GM23248 (cell line): ENCODE measurements around the gene TEX52. TPM values are rescaled to one million over a fixed set of nuclear protein-coding genes. Genes with fewer than 3 reads are reported as not detected.
A peak's percentile ranks its signal among the peaks of the same experiment; 100 is the strongest.

Source experiments
- DNase-seq: peaks from one replicate; pipeline ENCODE4 v3.0.0-alpha.2; 2015
- H2AFZ ChIP-seq: fragments of 200-600 bp; sonication (generic); 2 replicates; pipeline ENCODE4 v1.6.1; 2016; ENCODE audit warnings: antibody characterized with exemption
- H3F3A ChIP-seq: fragments of 200-600 bp; sonication (generic); 2 replicates; pipeline ENCODE4 v1.6.1; 2016; ENCODE audit warnings: mild to moderate bottlenecking, antibody characterized with exemption, mixed run types; ENCODE audit not compliant: insufficient read depth
- H3K27ac ChIP-seq: fragments of 200-600 bp; sonication (generic); 2 replicates; pipeline ENCODE4 v1.5.1; 2016; ENCODE audit warnings: mild to moderate bottlenecking
- H3K27me3 ChIP-seq: fragments of 200-600 bp; sonication (generic); replicated peaks from 2 replicates; pipeline ENCODE4 v1.6.1; 2016; ENCODE audit warnings: mild to moderate bottlenecking; ENCODE audit not compliant: insufficient read depth
- H3K36me3 ChIP-seq: fragments of 200-600 bp; sonication (generic); 2 replicates; pipeline ENCODE4 v1.6.1; 2016; ENCODE audit warnings: low read depth, mild to moderate bottlenecking
- H3K4me1 ChIP-seq: fragments of 200-600 bp; sonication (generic); 2 replicates; pipeline ENCODE4 v1.6.1; 2016; ENCODE audit warnings: mild to moderate bottlenecking; ENCODE audit not compliant: insufficient read depth
- H3K4me2 ChIP-seq: fragments of 200-600 bp; sonication (generic); one replicate; pipeline ENCODE4 v1.6.1; 2016; ENCODE audit warnings: mild to moderate bottlenecking; ENCODE audit not compliant: unreplicated experiment
- H3K4me3 ChIP-seq: fragments of 200-600 bp; sonication (generic); 2 replicates; pipeline ENCODE4 v1.5.1; 2016; ENCODE audit warnings: mild to moderate bottlenecking
- H3K79me2 ChIP-seq: fragments of 200-600 bp; sonication (generic); 2 replicates; pipeline ENCODE4 v1.6.1; 2016; ENCODE audit warnings: mild to moderate bottlenecking; ENCODE audit not compliant: insufficient read depth
- H3K9ac ChIP-seq: fragments of 200-600 bp; sonication (generic); 2 replicates; pipeline ENCODE4 v1.6.1; 2016; ENCODE audit warnings: mild to moderate bottlenecking
- H3K9me2 ChIP-seq: fragments of 200-600 bp; sonication (generic); 2 replicates; pipeline ENCODE4 v1.6.1; 2016; ENCODE audit warnings: mixed run types, mild to moderate bottlenecking, moderate library complexity; ENCODE audit not compliant: insufficient read depth
- H3K9me3 ChIP-seq: fragments of 200-600 bp; sonication (generic); one replicate; pipeline ENCODE4 v1.6.1; 2017; ENCODE audit warnings: low read depth
- H4K20me1 ChIP-seq: fragments of 200-600 bp; sonication (generic); 2 replicates; pipeline ENCODE4 v1.6.0; 2016; ENCODE audit not compliant: insufficient read depth
- EZH2 ChIP-seq: fragments of 200-600 bp; sonication (generic); IDR thresholded peaks from 2 replicates; pipeline ENCODE4 v1.6.1; 2018; ENCODE audit warnings: antibody characterized with exemption, mild to moderate bottlenecking; ENCODE audit not compliant: insufficient read depth, poor library complexity, severe bottlenecking
- EZH2phosphoT487 ChIP-seq: fragments of 200-600 bp; sonication (generic); IDR thresholded peaks from 2 replicates; pipeline ENCODE4 v1.6.1; 2018; ENCODE audit warnings: antibody characterized with exemption, moderate library complexity, mild to moderate bottlenecking, low read depth; ENCODE audit not compliant: insufficient read depth
- WGBS, 2 experiments: methylation state at CpG; one replicate each; pipeline ENCODE4 v1.1.6; 2015 to 2017; ENCODE audit warnings: low lambda C conversion rate in 2 of 2, low coverage in 1 of 2; ENCODE audit errors: missing lambda C conversion rate in 2 of 2; 5-methylcytosine and 5-hydroxymethylcytosine counted together
- in situ Hi-C: fragments of 300-500 bp; cut with MboI; formaldehyde crosslinking; loops from 2 replicates; pipeline ENCODE4 v1.15.0; 2020
- polyA plus RNA-seq: library from polyadenylated mRNA; unstranded; fragments of >200 nt; fragmentation: Nextera tagmentation; extraction: Ambion mirVana; gene quantifications from 2 replicates; pipeline ENCODE4 v1.2.1, GENCODE V29; 2016
- total RNA-seq: library from RNA; depleted of rRNA; stranded (reverse); fragments of >200 nt; shearing (Covaris generic); gene quantifications from 2 replicates; pipeline ENCODE4 v1.2.3, GENCODE V29; 2014

Gene TEX52
- total and polyA plus RNA-seq, 2 experiments from 2014 or later, result not detected

DNA sequence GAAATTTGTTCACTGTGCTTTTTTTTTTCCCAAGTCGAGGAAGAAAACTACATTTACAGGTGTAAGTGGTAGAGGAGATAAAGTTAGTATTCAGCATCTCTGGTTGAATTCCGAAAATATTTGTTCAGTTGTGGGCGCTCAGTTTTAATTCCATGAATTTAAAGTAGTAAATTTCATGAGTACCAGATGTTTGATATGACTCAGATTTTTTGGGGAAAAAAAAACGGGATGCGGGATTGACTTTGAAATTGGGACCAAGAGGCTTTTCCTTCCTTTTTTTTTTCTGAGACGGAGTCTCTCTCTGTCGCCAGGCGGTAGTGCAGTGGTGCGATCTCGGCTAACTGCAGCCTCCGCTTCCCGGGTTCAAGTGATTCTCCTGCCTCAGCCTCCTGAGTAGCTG lies 35.4 kb upstream of the TEX52 start:
- peak; percentile 65 for DNase-seq
- no peaks in the 10 kb centered on the region for H3K27me3 ChIP-seq
- H3K9ac ChIP-seq, result peak overlapping the region; percentile 95
- H2AFZ ChIP-seq, result no peak overlapping the region
- H3K79me2 ChIP-seq, result peaks cover 49% of the 10 kb centered on the region
- no peaks in the 10 kb centered on the region for H4K20me1 ChIP-seq
- no peaks in the 10 kb centered on the region for H3K36me3 ChIP-seq
- H3F3A ChIP-seq, result peaks cover 30% of the 10 kb centered on the region
- H3K9me2 ChIP-seq, result no peaks in the 10 kb centered on the region
- 1 to 4% methylated on average over 10 to 12 of the region's 12 CpGs for WGBS, 2 experiments
- peaks cover 22% of the 10 kb centered on the region for H3K4me1 ChIP-seq
- H3K4me3 ChIP-seq, result peak overlapping the region; percentile 86
- TF ChIP-seq EZH2phosphoT487 (no peak), EZH2 (no peak)
- peak overlapping the region; percentile 83 for H3K4me2 ChIP-seq
- in situ Hi-C loops, result no loop called here
- H3K9me3 ChIP-seq, result no peaks in the 10 kb centered on the region
- H3K27ac ChIP-seq, result peak overlapping the region; percentile 92

DNA sequence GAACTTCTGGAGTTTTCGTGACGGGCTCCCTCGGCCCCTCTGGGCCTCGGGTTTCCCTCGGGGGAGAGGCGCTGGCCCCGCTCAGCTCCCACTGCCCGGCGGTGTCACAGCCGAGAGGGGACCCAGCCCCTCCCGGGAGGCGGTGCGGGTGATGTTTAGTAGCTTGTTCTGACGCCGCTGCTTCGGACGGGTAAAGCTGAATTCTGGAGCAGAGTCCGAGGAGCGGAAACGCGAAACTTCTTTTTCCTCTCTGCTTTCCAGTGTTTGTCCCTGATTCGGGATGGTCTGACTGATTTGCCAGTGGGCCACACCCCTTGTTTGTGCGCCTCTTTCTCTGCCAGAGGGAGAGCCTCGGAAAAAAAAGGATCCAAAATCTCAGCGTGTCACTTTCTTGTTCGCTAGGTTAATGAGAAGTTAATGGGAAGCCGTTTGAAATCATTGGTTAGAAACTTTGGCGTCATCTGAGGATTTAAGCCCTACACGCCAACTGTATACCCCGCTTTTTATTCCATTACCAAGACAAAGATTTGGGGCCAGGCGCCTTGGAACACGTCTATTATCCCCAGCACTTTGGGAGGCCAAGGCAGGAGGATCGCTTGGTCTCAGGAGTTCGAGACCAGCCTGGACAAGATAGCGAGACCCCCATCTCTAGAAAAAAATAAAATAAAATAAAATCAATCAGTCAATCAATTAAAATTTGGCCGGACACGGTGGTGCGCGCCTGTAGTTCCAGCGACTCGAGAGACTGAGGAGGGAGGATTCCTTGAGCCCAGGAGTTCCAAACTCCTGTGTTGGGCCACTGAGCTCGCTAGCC lies 34.6 kb upstream of the TEX52 start:
- Histone ChIP-seq H3K79me2 (peaks cover 41% of the 10 kb centered on the region), H3K9me2 (no peaks in the 10 kb centered on the region), H3K4me3 (peak overlapping the region; percentile 86), H3K9ac (peak overlapping the region; percentile 95), H3F3A (peaks cover 30% of the 10 kb centered on the region), H2AFZ (peak overlapping the region; percentile 79), H3K27ac (peak overlapping the region; percentile 92), H4K20me1 (no peaks in the 10 kb centered on the region), H3K9me3 (no peaks in the 10 kb centered on the region), H3K27me3 (no peaks in the 10 kb centered on the region), H3K4me2 (peak overlapping the region; percentile 83), H3K4me1 (peaks cover 22% of the 10 kb centered on the region), H3K36me3 (no peaks in the 10 kb centered on the region)
- WGBS, 2 experiments, result 2% methylated on average over 42 of the region's 42 CpGs
- in situ Hi-C loops, result no loop called here
- peak; percentile 84 for DNase-seq
- no peak for TF ChIP-seq EZH2
- TF ChIP-seq EZH2phosphoT487, result no peak

DNA sequence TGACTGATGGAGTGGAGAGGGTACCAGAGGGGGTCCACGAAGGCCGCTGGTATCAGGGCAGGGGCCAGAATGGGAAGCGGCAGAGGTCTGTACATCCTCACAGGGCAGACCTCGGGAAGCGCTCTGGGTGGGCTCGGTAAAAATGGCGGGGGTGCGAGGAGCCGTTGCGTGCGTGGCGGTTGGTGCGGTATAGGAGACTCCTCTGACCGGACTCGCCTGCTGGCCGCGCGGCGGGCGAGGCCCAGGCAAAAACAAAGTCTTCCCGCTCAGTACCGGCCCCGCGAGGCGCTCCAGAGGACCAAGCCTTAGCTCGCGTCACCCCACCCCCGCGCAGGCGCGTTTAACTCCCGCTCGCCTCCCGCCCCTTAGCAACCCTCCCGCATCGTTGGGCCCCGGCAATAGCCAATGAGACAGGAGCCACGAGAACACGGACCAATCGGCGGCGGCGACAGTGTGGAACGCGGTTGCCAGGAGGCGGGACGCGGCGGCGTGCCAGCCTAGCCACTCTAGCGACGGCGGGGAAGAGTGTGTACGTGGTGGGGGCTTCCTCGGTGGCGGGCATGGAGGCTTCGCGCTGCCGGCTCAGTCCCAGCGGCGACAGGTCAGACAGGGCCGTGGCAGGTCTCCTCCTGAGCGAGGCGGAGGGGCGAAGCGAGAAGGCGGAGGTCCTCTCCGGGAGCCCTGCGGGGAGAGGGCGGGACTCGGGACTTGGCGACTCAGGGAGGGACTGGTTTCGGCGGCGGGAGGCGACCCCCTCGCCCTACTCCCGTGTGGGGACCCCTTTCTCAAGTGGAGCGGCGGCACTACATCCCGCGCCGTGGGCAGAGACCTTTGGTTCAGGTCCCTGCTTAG lies 33.8 kb upstream of the TEX52 start, which contains the start of gene TULP3:
TULP3 (plus strand) TSS at position 504 of the 852 bp plus-strand sequence; CDS start at position 561, 57 bp downstream.
- in situ Hi-C loops, result no loop called here
- WGBS, 2 experiments, result 2% methylated on average over 65 to 71 of the region's 83 CpGs
- Histone ChIP-seq H3K4me1 (peaks cover 22% of the 10 kb centered on the region), H4K20me1 (no peaks in the 10 kb centered on the region), H3K36me3 (0 out of 2 replicates have a peak, but pooled peaks cover 5% of the 10 kb centered on the region), H3K4me2 (peak within 1 kb of the TSS; percentile 83), H3K9me2 (no peaks in the 10 kb centered on the region), H3F3A (peaks cover 29% of the 10 kb centered on the region), H3K79me2 (peaks cover 32% of the 10 kb centered on the region), H3K9me3 (no peaks in the 10 kb centered on the region), H2AFZ (peak within 1 kb of the TSS; percentile 95), H3K9ac (peak within 1 kb of the TSS; percentile 95), H3K27me3 (no peaks in the 10 kb centered on the region), H3K4me3 (peak within 1 kb of the TSS; percentile 86), H3K27ac (peak within 1 kb of the TSS; percentile 92)
- TF ChIP-seq EZH2 (no peak), EZH2phosphoT487 (no peak)
- DNase-seq, result peak; percentile 100

DNA sequence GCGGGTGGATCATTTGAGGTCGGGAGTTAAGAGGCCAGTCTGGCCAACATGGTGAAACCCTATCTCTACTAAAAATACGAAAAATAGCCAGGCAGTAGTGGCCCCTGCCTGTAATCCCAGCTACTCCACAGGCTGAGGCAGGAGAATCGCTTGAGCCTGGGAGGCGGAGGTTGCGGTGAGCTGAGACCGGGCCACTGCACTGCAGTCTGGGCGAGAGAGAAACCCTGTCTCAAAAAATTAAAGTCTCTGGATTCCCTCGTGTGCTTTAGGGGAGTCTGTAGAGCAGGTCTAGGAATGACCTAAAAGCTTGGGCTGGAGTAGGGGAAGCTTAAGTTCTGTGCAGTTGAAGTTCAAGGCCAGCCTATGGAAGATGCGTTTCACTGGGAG lies 33.2 kb upstream of the TEX52 start:
- H3K4me1 ChIP-seq, result peaks cover 16% of the 10 kb centered on the region
- peak overlapping the region; percentile 92 for H3K27ac ChIP-seq
- 62 to 69% methylated on average over 10 of the region's 10 CpGs for WGBS, 2 experiments
- no peak for DNase-seq
- in situ Hi-C loops, result no loop called here
- TF ChIP-seq EZH2phosphoT487 (no peak), EZH2 (no peak)
- peak overlapping the region; percentile 79 for H3K4me2 ChIP-seq
- peak overlapping the region; percentile 95 for H2AFZ ChIP-seq
- peaks cover 23% of the 10 kb centered on the region for H3F3A ChIP-seq
- no peaks in the 10 kb centered on the region for H3K9me3 ChIP-seq
- H4K20me1 ChIP-seq, result no peaks in the 10 kb centered on the region
- 0 out of 2 replicates have a peak, but pooled peaks cover 5% of the 10 kb centered on the region for H3K36me3 ChIP-seq
- no peaks in the 10 kb centered on the region for H3K9me2 ChIP-seq
- H3K79me2 ChIP-seq, result peaks cover 26% of the 10 kb centered on the region
- no peaks in the 10 kb centered on the region for H3K27me3 ChIP-seq
- H3K4me3 ChIP-seq, result peak overlapping the region; percentile 86
- peak overlapping the region; percentile 95 for H3K9ac ChIP-seq
